ENCODE results near the gene GGA3. TPM values are rescaled to one million over a fixed set of nuclear protein-coding genes. Genes with fewer than 3 reads are reported as not detected.
"Not testable (repeated sequence)": the region's sequence is repeated elsewhere in the genome, so short reads cannot be mapped to it uniquely, and the experiment has no call there.

GGA3 gene
- total RNA-seq, 1 experiment from 2014 or later, result 8.4 TPM

- DNase-seq (ENCODE audit: low read depth), result peak; percentile 65
These were observed 12.7 kb upstream of the GGA3 start for GRCh38 chr17:75273977-75274708.

- no peak for DNase-seq (ENCODE audit: low read depth)
These were observed 11.4 kb upstream of the GGA3 start for GRCh38 chr17:75272848-75273184.

GRCh38 chr17:75271955-75272847, 10.8 kb upstream of the GGA3 start:
- DNase-seq (ENCODE audit: low read depth), result peak; percentile 51

GRCh38 chr17:75271233-75271954, 10.0 kb upstream of the GGA3 start:
- peak; percentile 68 for DNase-seq (ENCODE audit: low read depth)

GRCh38 chr17:75270966-75271232, 9.5 kb upstream of the GGA3 start, which contains the start of gene MIF4GD:
MIF4GD (minus strand) TSS chr17:75271231; CDS start chr17:75270195, 1,036 bp downstream.
- no peak for DNase-seq (ENCODE audit: low read depth)

GRCh38 chr17:75270218-75270965, 9.0 kb upstream of the GGA3 start:
- peak; percentile 67 for DNase-seq (ENCODE audit: low read depth)

GRCh38 chr17:75269844-75270217, 8.4 kb upstream of the GGA3 start:
- DNase-seq (ENCODE audit: low read depth), result no peak

- no peak for DNase-seq (ENCODE audit: low read depth)
These were observed 6.2 kb upstream of the GGA3 start for GRCh38 chr17:75267411-75268232.

- DNase-seq (ENCODE audit: low read depth), result no peak
These were observed 5.7 kb upstream of the GGA3 start for GRCh38 chr17:75267153-75267410.

- DNase-seq (ENCODE audit: low read depth), result no peak
These were observed 5.1 kb upstream of the GGA3 start for GRCh38 chr17:75266316-75267152.

GRCh38 chr17:75265614-75266315, 4.4 kb upstream of the GGA3 start:
- DNase-seq (ENCODE audit: low read depth), result no peak

- no peak for DNase-seq (ENCODE audit: low read depth)
These were observed 1.6 kb upstream of the GGA3 start for GRCh38 chr17:75263055-75263454.

GRCh38 chr17:75262112-75262606, 753 bp upstream of the GGA3 start:
- no peak for DNase-seq (ENCODE audit: low read depth)

GRCh38 chr17:75260641-75261335, 618 bp downstream of the GGA3 start:
- no peak for DNase-seq (ENCODE audit: low read depth)

GRCh38 chr17:75257228-75257627, 4.2 kb downstream of the GGA3 start:
- DNase-seq (ENCODE audit: low read depth), result not testable (repeated sequence)

GRCh38 chr17:75255954-75256698, 5.3 kb downstream of the GGA3 start:
- not testable (repeated sequence) for DNase-seq (ENCODE audit: low read depth)

- no peak for DNase-seq (ENCODE audit: low read depth)
These were observed 9.2 kb downstream of the GGA3 start for GRCh38 chr17:75252039-75252816.
